HG03457 (cell line): Measurements from ENCODE around the gene DST.
"Not testable (repeated sequence)": the region's sequence is repeated elsewhere in the genome, so short reads cannot be mapped to it uniquely, and the experiment has no call there.

Source experiments
- ATAC-seq: cut with Tn5 transposase; IDR thresholded peaks from one replicate; pipeline ENCODE4 v1.9.1; 2021; ENCODE audit warnings: moderate number of reproducible peaks; ENCODE audit not compliant: unreplicated experiment

Gene DST

DNA sequence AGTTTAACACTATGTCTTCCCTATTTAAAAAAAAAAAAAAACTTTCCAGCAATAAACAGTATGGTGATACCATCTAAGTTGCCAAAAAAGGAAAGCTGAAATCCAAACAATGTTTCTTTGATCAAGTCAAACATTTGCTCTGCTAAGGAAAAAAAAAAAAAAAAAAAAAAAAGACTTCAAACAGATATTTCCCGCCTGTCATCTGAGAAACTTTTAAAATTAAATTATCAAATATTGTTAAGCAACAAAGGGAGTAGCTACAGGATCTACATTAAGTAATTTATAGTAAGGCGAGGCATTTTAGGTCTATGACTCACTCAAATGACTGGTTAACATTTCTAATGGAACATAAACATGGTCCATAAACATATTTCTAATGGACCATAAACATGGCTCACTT, 121.2 kb downstream of the DST start:
- no peak for ATAC-seq

DNA sequence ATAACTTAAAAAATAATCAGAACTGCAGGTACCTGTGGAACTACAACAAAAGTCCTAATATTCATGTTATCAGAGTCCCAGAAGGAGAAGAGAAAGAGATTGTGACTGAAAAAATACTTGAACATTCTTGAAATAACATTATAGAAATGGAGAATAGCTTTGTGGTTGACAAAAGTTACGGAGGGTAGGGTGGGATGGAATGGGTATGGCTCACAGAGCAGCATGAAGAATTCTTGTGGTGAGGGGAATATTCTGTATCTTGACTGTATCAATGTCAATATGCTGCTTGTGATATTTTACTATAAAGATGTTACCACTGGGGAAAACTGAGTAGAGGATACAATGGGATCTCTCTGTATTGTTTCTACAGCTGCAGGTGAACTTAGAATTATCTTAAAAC, 122.5 kb downstream of the DST start:
- ATAC-seq, result no peak

DNA sequence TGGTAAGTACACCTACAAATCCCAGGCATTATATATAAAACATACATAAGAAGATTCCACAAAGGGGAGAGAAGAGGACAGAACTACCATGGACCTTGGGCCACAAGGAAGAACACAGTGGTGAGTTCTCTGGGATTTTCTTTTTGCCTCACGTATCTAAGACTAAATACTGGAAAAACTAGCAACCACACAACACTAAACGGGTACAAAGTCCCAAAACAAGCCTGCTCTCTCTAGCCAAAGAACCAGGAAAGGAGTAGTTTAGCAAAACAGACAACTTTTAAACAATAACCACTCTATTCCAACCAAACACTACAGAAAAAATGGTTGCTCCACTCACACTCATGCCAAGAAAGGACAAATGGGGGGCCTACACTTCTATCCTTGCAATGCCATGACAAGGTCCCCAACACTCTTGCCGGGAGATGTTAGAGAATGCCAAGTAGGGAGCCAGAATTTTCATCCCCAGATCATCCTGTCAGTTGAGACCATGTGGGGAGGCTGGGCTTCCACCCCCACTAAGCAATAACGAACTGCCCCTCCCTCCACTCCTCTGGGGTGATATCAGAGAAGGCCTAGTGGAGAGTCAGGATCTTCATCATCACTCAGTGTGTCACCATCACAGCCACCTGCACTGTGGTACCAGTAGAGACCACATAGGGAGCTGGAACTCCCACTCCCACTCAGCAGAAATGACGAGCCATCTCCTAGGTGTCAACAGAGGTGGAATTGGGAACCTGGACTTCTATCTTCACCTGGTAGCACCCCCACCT, 123.5 kb downstream of the DST start:
- no peak for ATAC-seq

DNA sequence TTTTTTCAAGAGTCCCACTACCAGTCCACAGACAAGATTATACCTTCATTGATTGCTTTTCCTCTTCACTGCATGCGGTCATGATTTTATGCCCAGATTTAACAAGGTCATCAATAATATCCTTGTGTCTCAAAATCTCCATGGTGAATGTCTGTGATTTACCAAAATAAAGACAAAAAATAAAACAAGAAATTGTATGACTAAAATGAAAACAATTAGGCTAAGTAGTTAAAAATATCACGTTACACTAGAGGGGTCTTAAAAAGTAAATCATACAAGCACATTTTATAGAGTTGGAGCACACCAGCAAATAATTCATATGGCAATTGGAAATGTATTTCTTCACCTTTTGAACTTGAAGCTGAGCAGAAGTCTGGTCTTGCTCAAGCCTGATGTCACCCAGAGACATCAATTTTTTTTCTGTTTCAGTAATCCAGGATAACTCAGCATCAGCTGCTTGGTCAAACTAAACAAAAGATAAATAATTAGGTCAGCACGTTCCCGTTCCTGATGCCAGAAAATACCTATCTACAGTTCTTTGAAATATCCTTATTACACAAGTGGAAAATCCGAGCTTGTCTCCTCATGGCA, 125.4 kb downstream of the DST start:
- ATAC-seq, result no peak

DNA sequence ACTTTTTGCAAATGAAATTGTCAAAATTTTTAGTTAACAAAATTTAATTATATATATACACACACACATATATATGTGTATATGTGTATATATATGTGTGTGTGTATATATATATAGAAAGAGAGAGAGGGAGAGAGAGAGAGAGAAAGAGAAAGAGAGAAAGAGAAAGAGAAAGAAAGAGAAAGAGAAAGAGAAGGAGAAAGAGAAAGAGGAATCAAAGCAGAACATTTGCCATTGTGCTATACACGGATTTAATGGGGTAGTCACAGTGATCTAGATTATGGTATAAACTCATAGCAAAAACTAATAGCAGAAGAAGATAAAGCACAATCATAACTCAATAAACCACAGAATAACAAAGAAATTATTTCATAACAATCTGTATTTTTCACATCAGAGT, 126.7 kb downstream of the DST start:
- no peak for ATAC-seq

DNA sequence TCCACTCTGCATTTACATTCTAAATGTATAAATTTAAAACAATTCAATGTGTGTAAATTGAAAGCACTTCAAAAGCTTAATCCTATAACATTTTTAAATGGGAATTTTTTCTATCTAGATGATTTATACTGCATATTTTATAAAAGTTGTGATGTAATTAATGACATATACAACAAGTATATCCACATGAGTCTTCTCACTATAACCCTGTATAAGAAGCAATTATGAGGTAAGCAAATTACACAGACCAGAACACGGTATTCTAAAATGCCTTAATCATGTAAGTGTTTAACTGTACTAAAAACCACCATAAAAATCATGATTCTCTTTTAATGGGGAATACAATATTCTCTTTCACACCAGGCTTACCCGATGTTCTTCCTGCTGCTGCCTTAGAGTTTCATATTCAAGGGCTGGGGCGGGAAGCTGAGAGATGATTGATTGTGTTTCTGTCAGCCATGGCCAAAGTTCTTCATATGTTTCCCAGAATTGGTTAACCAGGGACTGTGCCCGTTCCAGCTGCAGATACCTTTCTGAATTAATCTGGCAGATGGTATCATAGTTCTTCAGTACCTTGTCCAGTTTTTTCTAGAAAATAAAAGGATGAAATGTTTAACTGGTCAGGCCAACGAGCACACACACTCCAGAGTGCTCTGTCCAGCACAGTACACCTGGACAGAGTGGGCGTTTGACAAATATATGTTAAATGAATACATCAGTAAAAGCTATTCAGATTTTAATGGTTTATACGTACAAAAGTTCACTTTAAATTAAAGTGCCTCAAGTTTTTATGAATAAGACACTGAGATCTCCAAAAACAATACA, 127.4 kb downstream of the DST start:
- no peak for ATAC-seq

DNA sequence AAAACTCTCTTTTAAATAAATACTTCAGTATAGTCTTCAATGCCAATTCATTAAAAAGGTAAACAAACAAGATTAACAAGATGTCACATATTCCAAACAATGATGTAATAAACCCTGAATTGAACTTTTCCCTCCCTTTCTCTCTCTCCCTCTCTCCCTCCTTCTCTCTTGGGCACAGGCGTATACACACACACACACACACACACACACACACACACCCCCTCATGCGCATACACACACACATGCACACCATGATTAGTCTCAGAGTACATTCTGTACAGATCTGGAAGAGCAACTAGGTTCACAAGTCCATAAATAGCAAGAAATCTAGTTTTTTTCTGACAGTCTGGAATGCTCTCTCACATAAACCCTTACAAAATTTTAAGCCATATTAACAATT, 128.3 kb downstream of the DST start:
- ATAC-seq, result no peak

DNA sequence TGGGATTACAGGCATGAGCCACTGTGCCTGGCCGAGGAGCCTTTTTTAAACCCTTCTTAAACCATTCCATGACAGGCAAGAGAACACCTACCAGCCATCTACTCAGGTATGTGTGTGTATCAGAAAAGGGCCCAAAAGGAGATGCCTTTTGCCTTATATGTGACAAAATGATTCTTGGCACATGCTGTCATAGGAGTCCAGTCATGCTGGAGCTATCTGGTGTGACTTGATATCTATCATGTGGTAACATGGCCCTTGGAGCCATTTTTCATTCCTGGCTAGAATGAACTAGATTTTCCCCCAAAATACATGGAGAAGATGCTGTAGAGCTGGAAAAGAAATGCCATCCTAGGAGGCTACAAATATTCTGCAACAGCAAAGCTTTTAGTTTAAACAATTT, 129.1 kb downstream of the DST start:
- ATAC-seq, result no peak

DNA sequence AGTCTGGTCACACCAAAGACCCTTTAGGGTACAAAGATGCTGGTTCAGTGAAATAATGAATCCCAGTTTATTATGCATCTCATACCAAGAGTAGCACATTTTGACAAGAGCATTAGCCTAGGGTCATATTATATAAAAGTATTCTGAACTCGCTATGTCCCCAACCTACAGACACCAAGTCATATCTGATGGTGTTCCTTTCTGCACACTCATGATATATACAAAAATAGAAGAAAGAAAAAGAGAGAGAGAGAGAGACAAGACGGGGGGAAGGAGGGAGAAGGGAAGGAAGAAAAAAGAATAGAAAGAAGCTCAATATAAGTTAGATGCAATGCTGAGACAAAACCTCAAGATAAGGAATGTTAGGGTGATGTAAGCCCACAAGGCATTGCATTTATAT, 131.1 kb downstream of the DST start:
- ATAC-seq, result no peak

DNA sequence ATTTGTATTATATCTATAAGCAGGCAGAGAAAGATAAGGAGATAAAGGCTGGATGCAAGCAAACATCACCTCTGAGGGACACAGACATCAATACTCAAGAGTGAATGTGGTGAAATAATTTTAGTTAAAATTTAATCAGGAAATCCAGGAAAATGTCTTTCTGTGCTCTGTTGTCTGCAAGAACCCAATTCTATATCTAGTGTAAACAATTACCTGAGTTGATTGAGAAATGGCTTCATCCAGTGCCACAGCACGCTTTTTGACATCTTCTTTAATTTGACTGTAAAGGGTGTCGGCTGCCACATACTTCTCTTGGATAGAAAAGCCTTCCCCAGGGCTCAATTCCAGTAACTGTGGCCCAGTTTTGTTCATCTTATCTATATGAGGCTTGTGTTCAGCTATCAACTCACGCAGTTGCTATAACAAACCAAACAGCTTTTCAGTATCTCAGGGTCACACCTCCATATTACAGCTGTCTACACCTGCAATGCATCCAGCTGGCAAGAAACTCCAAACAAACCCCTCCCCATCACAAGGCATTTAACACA, 131.6 kb downstream of the DST start:
- ATAC-seq, result no peak

DNA sequence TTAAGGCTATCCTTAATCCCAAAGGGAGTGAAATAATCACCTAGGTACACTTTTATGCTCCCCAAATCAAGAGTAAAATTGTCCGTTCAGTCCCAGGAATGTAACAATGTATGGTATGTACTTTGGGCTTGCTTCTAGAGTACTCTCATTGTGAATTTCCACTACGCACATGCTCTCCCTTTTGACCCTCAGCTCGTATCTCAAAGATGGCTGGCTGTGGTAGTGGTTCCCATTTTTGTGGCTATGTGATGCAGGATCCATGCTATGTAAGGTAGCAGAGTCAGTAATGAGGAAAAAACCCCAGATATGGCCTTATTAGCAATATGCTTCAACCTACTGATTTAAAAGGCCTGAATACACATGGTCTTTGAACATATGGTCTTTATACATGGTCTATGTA, 133.7 kb downstream of the DST start:
- ATAC-seq, result no peak

DNA sequence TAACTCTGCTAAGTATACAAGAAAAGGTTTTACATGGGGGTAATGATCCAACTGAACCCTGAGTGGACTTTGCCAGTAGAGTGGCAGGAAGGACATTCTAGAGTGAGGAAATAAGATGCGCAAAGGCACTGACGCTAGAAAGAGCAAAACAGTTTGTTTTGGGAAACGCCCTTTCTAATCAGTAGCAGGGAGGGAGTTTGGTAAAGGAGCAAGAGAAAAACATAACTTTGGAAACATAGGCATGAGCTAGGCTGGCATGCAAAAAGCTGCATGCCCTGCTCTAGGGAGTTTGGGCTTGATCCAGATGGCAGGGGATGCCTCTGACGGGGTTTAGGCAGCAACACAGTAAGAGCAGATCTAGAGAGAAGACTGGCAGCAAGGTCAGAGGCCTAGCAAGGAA, 135.2 kb downstream of the DST start:
- ATAC-seq, result no peak

DNA sequence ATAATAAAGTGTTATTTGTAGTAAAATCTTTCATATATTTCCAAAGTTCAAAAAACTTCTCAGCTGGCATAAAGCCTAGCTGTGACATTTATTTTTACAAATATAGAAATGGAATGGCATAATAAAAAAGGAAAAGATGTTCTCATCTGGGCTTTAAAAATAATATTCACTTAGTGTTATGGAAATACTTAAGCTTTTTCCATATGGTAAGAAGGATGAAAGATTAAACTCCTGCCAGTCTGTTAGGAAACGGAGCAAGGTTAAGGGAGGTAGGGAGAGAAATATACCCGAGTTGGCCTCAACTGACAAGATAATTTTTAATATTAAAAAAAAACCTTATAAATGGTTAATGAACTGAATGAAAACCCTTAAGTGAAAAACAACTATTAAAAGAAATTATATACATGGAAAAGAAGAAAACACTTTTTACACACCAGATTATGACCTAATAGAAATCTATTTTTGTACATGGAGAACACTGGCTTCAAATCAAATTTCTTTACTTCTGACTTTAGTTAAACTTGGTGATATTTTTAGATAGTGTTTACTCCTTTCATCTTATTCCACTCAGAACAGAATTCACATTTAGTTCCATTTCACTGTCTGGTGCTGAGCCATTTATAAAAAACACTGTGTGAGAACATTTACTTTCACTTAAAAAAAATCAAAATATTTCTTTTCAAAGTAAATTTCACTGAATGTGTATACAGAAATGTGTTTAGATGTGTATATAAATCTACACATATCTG, 137.0 kb downstream of the DST start:
- no peak for ATAC-seq

DNA sequence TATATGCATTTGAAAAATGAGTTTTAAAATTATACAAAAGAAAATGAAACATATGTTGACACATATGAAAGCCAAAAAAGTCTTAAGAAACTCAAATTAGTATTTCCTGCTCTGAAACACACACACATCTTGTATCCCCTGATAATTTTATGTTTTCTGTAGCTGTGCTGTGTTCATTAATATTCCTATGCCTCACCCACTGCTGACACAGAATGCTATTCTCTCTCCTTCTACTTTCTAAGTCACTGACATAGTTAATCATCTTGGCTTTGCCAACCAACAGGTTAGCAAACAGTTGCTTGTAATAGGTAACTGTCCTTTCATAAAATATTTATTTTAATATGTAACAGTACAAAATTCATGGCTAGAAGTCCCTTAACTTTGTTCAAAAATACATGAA, 140.7 kb downstream of the DST start:
- no peak for ATAC-seq

DNA sequence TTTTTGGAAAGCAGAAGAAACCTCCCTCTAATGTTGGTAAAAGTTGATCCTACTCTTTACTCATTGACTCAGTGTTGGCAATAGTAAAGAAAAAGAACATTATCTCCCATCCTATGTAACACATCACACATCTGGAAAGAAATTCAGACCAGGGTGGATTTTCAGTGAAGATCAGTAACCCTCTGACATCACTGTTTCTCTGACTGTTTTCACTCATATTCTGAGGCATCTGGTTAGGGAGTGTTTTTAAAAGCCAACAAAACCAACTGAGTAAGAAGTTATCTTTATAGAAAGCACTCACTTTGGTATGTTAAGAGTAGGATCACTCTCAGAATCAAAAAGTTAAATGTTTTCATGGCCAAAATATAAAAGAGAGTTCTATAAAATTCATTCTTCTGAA, 143.6 kb downstream of the DST start:
- ATAC-seq, result no peak

DNA sequence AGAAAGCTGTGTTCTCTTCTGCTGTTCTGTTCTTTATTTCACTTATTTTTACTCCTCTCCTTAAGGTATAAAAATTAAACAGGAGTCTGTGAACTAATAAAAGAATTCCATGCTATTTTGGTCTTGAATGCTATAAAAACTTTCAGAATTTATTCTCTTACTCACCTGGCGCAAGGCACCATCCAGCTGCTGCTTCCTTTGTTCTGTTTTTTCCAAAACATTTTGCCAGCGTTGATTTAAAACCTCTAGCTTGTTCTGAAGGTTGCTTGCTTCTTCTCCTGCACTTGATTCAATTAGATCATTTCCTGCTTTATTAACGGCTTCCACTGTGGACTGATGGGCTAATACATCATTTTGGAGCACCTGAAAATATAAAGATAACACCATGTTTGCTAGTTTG, 145.0 kb downstream of the DST start:
- no peak for ATAC-seq

DNA sequence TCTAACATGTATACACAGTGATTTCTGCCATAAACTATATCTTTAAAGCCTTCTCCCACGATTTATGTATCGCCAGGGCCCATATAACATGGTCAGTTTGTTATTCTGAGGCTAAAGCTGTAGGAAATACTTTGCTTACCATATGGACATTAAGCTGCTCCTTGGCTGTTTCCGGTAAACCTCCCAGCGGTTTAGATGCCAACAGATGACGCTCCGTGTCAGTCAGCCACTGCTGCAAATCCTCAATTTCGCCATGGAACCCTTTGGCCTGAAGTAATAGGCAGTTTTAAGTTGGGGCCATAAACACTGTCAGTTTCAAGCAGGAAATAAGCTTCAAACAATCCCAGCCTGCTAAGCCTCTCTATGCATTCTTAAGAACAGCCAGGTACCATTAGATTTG, 145.4 kb downstream of the DST start:
- ATAC-seq, result no peak

DNA sequence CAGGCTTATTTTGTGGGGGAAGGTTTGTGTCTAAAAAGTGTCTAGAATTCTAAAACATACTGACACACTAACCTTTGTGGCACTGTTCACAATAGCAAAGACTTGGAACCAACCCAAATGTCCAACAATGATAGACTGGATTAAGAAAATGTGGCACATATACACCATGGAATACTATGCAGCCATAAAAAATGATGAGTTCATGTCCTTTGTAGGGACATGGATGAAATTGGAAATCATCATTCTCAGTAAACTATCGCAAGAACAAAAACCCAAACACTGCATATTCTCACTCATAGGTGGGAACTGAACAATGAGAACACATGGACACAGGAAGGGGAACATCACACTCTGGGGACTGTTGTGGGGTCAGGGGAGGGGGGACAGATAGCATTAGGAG, 146.0 kb downstream of the DST start:
- not testable (repeated sequence) for ATAC-seq

DNA sequence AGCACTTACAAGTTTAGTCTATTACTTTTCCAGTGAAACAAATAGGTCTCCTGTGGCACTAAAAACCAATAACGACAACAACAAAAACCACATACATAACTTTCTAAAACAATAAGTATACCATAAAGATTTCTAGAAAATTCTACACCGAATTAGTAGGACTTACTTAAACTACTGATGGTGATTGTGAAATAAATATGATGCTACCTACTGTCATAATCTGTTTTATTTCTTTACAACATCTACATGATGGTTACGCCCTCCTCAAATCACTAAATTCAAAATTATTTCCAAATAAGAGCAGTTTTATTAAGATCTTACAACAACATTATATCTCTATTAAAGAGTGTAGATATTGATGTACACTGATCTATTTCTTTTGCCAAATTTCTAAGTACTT, 147.0 kb downstream of the DST start:
- no peak for ATAC-seq

DNA sequence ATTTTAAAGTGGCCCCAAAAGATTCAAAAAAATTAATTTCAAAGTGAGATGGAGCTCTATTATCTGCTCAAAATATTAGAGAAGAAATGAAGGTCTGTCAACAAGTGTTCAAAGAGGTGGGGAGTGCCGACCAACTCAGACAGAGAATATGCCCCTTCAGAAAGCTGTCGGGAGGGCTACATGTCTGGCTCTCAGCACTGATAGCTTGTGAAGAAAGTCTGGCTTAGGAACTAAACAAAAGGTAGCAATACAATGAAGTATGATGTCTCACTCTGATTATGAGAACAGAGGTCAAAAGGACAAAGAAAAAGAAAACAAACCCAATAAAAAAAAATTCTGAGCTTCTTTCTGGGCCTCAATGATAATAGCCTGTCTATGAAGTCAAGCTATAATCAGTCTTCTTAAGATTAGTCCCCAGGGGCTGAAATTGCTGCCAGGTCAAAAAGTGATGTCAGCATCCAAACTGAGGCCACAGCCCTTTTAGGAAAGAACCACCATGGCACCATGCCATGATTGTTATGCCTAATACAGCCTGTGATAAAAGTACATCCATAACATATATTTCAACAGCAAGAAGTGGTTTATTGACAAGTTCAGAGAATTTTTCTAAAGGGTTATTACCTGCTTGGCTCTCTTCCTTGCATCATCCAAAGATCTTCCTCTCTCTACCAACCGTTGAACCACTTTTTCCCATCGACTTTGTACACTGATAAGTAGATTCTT, 150.9 kb downstream of the DST start:
- ATAC-seq, result no peak
